Fibroblast of skin of right biceps (primary cell): ENCODE measurements around the gene COPE.

Experiments used
- DNase-seq: peaks from one replicate; pipeline ENCODE4 v3.0.0-alpha.2; 2013

COPE gene

DNA sequence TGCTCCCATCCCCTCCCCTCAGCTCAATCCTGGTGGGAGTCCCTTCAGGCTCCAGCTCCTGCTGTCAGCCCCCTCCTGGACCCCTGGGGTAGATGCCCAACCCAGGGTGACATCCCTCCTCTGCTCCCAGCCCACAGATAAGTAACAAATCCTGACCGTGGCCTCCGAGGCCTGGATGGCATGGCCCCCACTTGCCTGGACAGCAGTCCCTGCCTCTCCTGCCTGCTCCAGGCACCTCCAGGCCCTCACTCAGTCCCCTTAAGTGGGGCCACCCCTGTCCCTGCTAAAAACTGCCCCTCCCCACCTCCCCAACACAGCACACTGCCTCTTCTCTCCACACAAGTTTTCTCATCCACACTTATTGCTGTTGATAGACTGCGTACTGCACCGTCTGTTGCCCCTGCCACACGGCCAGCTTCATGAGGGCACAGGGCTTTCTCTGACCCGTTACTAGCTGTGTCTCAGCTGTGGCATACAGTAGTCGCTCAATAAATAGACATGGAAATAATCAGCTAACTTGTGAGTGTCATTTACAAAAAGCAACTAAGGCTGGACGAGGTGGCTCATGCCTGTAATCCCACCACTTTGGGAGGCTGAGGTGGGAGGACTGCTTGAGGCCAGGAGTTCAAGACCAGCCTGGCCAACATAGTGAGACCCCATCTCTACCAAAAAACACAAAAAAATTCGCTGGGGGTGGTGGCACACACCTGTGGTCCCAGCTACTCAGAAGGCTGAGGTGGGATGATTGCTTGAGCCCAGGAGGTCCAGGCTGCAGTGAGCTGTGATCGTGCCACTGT lies 29.0 kb downstream of the COPE start:
- no peak for DNase-seq

DNA sequence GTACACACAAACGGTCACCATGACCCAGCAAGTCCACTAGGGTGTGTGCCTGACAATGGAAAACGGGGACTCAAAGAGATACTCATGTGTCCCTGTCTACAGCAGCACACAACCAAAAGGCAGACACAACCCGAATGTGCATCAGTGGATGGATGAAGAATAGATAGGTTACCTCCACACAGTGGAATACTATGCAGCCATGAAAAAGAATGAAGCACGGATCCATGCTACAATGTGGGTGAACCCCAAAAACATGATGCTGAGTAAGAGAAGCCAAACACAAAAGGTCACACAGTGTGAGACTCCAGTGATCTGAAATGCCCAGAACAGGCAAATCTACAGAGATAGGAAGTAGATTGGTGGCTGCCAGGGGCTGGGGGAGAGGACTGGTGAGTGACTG lies 32.2 kb downstream of the COPE start:
- no peak for DNase-seq

DNA sequence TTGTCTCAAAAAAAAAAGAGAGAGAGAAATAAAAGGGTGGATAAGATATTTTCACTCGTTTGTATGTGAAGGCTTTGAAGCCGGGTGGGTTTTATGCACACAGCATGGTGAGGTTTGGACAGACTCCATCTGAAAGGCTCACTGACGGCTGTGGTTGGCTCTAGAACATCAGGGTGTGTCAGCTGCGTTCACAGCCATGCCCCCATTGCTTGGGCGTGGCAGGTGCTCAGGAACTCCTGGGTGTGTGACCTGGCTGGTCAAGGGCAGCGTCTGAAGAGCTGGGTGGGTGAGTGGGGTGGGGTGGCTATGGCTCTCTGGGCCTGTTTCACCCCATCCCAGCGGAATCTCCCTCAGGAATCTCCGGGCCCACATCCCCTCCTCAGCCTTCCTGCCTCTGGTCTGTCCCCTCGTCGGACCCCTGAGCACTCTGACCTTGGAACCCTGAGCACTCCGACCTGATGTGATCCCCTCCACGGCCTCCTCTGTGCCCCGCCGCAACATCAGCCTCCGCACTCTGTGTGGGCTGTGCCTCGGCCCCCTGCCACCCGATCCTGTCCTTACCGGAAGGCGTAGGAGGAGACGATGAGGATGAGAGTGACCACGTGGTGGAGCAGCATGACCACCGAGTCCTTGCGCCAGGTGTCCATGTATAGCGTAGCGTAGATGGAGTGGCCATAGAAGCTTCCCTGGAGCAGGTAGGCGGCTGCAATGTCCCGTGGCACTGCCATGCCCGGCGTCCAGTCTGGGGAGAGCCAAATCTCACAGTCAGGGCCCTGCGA lies 35.5 kb downstream of the COPE start:
- DNase-seq = no peak

DNA sequence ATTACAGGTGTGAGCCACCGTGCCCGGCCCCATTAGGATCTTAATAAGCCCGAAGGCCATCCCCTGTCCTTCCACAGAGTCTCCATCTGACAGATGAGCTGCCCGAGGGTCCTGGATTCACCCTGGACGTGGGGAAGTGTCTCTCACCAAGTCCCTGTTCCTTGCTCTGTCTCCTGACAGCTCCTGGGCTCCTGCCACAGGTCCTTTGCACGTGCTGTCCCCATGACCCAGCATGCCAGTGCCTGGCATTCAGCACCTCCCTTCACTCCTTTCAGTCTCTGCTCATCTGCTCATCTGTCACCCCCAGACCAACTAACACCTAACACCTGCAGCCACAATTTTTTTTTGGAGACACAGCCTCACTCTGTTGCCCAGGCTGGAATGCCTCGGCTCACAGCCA lies 37.7 kb downstream of the COPE start:
- DNase-seq = no peak

DNA sequence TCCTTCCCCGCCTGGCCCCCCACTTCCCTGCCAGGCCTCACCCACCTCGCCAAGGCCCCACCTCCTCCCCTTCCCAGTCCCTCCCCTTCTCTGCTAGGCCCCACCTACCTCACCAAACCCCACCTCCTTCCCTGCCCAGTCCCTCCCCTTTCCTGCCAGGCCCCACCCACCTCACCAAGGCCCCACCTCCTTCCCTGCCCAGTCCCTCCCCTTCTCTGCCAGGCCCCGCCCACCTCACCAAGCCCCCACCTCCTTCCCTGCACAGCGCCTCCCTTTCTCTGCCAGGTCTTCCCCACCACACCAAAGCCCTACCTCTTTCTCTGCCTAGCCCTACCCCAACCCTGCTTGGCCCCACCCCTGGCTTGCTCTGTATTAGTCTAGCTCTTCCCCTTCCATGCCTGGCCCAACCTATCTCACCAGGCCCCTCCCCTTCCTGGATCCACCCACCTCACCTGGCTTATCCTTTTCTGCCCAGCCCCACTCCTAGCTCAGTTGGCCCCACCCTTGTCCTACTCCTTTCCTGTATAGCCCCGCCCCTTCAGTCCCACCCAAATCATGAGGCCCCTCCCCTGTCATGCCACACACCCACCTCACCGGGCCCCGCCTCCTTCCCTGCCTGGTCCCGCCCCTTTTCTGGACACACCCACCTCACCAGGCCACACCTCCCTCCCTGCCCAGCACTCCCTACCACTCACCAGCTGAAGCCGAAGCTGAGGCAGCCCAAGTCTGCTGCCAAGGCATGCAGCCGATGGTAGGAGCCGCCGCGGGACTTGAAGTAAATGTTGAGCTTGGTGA lies 39.4 kb downstream of the COPE start:
- no peak for DNase-seq

DNA sequence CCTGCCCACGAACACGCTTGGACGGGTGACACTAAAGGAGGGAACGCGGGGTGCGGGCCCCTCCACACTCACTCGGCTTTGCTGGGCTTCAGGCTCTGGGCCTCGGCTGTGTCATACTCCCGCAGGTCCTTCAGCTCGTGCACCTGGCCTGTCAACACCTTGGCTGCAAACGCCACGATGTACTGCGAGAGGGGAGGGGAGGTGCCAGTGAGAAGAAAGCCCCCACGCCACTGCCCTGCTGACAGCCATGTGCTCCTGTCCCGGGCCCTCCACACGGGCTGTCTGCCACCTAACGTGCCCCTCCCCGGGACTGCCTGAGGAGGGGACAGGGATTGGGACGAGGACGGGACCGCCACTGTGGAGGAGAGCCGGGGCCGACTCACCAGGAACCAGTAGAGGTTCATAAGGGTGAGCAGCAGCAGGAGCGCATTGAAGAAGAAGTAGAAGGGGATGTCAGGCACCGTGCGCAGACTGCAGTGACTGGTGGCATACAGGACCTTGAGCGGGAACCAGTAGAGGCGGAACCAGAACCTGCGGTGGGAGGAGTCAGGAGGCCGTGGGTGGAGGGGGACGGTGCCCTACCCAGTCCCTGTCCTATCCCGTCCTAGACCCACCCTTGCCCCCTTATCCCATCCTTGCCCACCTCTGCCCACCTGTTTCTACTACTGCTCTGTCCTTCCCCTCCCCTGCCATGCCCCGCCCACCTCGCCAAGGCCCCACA lies 40.2 kb downstream of the COPE start:
- DNase-seq = no peak

DNA sequence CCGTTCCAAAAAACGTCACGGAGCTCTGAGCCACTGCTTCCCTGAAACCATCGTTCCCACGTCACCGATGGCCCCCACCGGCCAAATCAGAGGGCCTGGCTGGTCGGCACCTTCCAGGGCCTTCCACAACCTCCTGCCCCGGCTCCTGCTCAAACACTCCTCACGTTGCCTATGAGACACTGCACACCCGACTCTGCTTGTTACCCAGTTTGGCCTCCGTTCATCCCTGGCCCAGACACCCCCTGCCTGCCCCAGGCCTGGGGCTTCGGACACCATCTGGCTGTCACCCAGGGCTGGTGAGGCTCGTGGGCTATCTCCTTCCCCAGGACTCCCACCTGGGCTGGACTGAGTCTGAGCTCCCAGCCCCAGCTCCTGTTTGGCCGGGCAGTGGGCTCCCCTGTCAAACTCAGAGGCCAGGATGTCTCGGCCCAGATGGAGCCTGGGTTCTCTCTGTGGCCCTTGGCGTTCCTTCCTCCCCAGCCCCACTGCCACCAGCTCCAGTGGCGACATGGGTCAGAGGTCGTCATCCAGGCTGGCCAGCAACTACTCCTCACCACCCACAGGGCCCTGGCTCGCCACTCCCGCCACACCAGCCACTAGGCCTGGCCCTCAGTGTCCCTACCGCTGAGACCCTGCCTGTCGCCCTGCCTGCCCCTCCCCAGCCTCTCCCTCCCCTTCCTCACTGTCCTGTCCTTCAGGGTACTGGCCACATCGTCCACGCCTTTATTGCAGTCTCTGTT lies 41.0 kb downstream of the COPE start:
- no peak for DNase-seq

DNA sequence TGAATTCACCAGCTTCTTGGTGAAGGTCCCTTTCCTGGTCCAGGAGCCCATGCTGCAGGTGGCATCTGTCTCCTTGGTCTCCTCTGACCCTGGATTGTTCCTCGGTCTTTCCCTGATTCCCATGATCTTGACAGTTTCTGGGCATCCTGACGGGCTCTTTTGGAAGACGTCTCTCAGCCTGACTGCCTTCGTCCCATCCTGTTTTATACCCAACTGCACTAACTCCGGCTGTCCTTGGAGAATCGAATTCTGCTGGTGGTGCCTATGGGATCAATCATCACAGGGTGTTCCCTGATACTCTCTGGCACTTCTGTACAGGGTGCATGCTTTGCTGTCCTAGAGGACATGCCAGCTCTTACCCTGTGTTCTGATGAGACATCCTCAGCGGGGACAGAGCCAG lies 42.3 kb downstream of the COPE start:
- DNase-seq = no peak

DNA sequence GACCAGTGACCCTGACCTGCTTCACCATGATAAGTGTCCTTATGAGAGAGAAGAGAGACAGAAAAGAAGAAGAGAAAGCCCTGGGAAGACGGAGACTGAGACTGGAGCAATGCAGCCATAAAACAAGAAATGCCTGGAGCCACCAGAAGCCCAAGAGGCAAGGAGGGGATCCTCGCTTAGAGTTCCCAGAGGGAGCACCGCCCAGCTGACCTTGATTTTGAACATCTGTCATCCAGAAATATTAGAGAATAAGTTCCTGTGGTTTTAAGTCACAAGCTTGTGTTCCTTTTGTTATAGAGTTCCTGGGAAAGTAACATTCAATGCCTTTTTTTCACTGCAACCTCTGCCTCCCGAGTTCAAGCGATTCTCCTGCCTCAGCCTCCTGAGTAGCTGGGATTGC lies 43.5 kb downstream of the COPE start:
- no peak for DNase-seq

DNA sequence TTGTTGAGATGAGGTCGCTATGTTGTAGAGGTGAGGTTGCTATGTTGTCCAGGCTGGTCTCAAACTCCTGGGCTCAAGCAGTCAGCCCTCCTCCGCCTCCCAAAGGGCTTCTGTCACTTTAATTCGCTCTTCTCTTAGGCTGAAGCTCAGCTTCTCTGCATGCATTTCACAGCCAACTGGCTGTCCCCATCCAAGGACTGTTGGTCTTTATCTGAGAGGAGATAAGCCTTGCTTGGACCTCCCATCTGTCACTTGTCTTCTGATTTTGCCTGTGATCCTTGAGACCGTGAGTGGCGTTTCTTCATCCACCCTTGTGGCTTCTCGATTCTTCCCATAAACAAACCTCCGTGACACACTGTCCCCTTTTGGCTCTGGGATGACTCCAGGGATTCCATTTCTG lies 47.6 kb downstream of the COPE start:
- DNase-seq = no peak

DNA sequence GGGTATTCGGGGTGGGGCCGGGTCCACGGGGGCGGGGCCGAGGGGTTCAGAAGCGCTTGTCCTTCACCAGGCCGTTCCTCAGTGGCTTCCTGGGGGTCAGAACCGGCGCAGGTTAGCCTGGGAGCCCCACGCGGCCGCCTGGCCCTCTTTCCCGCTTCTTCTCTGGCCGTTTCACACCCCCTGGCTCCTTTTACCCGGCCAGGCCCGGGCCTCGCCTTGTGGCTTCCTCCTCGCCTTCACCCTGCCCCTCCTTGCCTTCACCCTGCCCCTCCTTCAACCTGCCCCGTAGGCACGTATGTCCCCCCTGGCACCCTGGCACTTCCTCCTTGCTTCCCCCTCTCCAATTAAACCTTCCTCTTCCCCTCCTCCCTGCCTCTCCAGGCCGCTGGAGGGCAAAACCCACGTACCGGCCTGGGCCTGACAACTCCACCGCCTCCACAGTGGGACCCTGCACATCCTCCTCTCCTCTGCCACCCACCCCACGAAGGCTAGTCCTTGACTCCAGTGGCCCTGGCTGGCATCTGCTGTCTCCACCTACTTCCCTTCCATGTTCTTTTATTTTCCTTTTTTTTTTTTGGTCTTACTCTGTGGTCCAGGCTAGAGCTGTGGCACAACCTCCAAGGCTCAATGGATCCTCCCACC lies 48.5 kb downstream of the COPE start:
- no peak for DNase-seq

DNA sequence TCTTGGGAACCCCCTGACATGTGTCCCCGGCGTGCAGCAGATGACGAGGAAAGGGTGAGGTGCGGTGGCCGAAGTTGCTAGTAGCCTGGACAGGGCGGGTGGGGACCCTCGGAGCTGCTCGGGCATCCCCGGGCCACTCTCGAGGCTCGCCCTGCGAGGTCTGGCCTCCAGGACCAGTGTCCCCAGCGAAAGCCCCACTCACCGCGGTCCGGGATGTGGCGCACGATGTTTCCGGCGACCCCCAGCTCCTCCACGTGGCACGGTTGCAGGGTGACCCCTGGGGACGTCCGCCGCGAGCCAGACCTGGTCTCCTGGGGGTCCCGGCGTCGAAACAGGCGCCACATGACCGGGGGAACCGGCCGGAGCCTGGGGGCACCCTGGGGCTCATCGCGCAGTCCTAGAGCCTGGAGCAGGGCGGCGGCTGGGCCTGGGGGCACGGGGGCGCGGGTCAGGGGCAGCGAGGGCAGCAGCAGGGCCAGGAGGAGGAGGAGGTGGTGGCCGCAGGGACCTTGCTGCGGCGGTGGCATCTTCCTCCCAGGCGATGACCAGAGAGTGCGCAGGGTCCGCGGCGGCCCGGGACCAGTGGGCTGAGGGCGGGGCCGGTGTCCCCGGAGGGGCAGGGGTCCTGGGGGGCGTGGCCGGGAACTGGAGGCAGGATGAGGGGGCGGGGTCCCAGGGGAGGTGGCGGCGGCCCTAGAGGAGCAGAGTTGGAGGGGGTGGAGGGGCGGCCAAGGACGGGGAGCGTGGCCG lies 49.2 kb downstream of the COPE start:
- no peak for DNase-seq

DNA sequence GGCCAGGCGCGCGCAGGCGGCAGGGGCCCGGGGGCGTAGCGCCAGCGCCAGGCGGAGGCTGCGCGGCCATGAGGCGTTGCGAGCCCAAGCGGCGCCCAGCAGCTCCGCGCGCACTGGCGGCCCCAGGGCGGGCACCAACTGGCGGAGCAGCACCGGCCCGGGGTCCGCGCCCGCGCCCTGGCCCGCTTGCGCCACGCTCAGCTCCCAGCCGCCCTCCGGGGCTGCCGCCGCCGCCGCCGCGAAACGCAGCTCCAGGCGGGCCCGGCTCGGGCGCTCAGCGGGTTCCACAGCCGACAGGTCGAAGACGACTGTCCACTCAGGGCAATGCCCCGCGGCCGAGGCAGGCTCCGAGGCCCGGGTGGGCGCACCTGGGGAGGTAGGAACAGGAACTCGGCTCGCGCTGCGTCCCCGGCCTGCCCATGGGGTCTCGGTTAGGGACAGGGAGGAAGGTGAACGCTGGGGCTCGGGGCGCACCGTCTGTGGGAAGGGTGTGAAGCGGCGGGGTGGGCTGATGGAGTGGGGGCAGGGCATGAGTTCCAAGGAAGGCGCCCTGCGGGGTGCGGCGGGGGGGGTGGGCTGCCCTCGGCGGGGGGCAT lies 50.1 kb downstream of the COPE start:
- DNase-seq = no peak

DNA sequence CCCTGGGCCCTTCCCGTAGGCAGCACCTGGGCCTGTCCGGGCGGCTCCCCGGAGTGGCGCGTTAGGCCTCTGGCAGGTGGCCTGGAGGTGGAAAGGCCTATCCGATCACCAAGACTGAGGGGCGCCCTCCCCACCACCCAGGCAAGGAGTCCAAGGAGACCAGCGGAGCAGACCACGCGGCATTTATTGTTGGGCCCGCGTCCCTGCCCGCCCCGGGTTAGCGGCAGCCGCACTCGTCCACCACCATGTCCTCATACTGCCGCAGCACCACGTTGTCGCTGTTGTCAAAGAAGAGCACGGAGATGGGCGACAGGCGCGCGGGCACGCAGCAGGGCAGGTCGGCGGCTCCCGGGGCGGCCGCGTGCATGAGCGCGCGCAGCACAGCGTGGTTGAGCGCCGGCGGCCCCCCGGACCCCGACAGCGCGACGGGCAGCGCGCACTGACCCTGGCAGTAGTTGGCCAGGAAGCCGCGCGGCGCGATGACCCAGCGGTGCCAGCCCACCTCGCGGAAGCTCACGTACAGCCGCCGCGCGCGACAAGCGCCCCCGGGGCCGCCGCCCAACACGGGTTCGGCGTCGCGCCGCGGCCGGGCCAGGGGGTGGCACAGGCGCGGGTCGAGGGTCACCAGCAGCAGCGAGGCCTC lies 50.7 kb downstream of the COPE start:
- no peak for DNase-seq

DNA sequence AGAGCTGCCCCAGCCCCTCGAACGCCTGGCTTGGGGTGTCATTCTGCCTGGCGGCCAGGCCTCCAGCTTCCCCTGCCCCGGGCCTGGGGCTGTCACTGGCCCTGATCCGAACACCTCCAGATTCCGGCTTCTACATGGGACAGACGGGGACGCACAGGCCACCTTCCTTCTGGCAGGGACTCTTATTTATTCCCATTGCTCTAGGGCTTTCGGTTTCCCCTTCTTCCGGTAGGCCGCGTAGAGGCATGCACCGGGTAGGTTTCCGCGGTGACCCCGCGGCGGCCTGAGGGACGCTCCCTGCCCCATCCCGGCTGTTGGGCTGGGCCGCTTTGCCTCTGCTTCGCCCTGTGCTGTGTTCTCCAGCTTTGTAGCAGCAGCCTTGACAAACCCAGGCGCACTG lies 51.4 kb downstream of the COPE start:
- no peak for DNase-seq

DNA sequence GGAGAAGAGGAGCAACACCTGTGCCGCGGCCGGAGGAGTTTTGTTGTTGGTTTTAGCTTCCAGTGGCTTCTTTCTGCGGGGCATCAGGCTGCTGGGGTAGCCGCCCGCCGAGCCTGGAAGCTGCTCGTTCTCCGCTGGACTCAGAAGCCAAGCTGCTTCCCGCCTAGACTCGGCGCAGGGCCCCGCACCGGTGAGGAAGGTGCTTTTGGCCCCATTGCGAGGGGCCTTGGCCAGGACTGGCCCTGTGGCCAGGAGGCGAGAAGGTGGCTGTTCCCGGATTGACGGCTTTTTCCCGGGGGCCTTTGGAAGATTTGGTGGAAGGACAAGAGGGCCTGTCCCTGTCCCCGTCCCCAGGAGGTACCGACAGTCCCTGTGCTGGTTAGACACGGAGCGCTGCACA lies 52.0 kb downstream of the COPE start:
- no peak for DNase-seq

DNA sequence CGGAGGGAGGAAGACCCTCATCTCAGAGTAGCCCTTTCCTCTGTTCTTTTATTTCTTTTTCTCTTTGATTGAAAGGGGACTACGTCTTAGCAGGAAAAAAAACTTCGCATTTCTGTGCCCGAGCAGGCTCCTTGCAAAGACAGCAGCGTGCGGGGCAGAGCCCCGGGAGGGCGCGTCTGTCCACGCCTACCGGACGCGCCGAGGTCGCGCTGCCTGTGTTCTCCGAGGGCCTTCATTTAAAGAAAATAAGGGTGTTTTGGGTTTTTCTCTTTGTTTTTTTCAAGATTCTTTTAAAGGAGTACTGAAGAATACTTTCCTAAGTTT lies 52.4 kb downstream of the COPE start:
- DNase-seq = no peak

DNA sequence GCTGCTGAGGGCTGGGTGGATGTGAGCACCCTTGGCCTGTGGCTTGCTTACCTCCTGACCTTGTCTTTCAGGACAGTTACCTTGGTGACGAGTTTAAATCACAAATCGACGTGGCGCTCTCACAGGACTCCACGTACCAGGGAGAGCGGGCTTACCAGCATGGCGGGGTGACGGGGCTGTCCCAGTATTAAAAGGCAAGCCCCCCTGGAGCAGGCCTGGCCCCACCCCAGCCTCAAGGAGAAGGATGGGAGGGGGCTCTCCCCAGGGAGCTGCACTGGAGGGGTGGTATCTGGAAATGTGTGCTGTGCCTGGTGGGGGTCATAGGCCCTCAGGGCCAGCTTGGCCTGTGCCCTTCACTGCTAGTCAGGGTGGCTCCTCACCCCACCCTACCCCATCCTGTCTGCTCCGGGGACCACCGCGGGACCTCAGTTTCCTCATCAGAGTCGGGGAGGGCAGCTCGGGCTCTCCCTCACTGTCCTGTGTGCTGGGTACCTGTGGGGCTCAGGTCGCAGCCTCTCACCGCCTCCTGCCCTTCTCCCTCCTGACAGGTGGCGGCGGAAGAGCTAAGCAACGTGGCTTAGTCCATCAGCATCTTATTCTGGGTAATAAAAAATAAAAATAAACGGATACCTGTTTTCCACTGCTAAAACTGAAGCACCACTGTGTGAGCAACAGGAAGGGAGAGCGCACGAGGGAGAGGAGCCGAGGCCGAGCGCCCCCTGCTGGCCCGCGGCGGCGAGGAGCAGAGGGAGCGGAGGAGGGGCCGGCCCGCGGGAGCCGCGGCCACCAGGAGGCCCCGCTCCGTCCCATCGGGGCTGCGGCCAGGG lies 53.0 kb downstream of the COPE start:
- peak; percentile 56 for DNase-seq
